HepG2 (cell line): Measurements from ENCODE around the gene ZNF415. TPM values are rescaled to one million over a fixed set of nuclear protein-coding genes. Genes with fewer than 3 reads are reported as not detected.

ENCODE experiments used
- ATAC-seq: fragments of 200-7000 bp; cut with Tn5 transposase; 3 replicates; pipeline ENCODE4 v1.9.1; 2020; ENCODE audit warnings: mild to moderate bottlenecking, moderate library complexity
- BruUV-seq: library from RNA; stranded (reverse); fragments of 400-500 nt; replicated peaks from 2 replicates; lab custom pipeline; 2021; lab: Mats Ljungman, UMichigan
- CTCF ChIA-PET: fragments of 300-600 bp; formaldehyde crosslinking; extraction: SDS; loops from one replicate; lab custom pipeline; 2021; ENCODE audit warnings: low total read pairs, inconsistent platforms, low intra/inter-chr PET ratio; lab: Yijun Ruan, JAX
- POLR2A ChIA-PET: fragments of 350-600 bp; sonication (Branson Sonifier 250); formaldehyde crosslinking; loops from one replicate; lab custom pipeline; 2020; ENCODE audit warnings: antibody characterized with exemption, inconsistent platforms; lab: Yijun Ruan, JAX
- DNase-seq: peaks from one replicate; pipeline ENCODE4 v3.0.0-alpha.2; 2015; ENCODE audit warnings: low spot score
- FAIRE-seq: peaks from 3 replicates; lab custom pipeline; 2011; peaks lifted over from hg19 to GRCh38; lab: Jason Lieb, UNC
- H2AFZ ChIP-seq: one replicate; pipeline ENCODE4 v1.6.1; 2011; ENCODE audit warnings: low read length, inconsistent platforms
- H3K27ac ChIP-seq: fragments of 300-600 bp; 3 replicates; pipeline ENCODE4 v1.8.0; 2011; ENCODE audit warnings: mixed run types, mild to moderate bottlenecking, mixed read lengths, low read length, inconsistent platforms; ENCODE audit not compliant: insufficient read depth; ENCODE audit errors: extremely low read length
- H3K27me3 ChIP-seq, 2 experiments: fragments of 200-600 bp in 1 of 2; 2 replicates in 1 of 2; 3 replicates in 1 of 2; pipeline versions ENCODE4 v1.6.0 to v1.8.0; 2011; ENCODE audit warnings: low read length in 2 of 2, mild to moderate bottlenecking in 2 of 2, moderate library complexity in 2 of 2, inconsistent platforms in 1 of 2; ENCODE audit not compliant: insufficient read depth in 2 of 2, control insufficient read depth in 1 of 2
- H3K36me3 ChIP-seq, 2 experiments: fragments of 200-600 bp in 1 of 2; replicated peaks in 1 of 2; 2 replicates in 1 of 2; 3 replicates in 1 of 2; pipeline versions ENCODE4 v1.5.1 to v1.8.0; 2011; ENCODE audit warnings: low read length in 2 of 2, inconsistent platforms in 1 of 2; ENCODE audit not compliant: insufficient read depth in 2 of 2, control insufficient read depth in 1 of 2
- H3K4me1 ChIP-seq: 2 replicates; pipeline ENCODE4 v1.5.1; 2012; ENCODE audit warnings: low read length, inconsistent platforms; ENCODE audit not compliant: insufficient read depth
- H3K4me2 ChIP-seq: 2 replicates; pipeline ENCODE4 v1.6.0; 2011; ENCODE audit warnings: low read depth, low read length, inconsistent platforms
- H3K4me3 ChIP-seq, 3 experiments: fragments of 200-600 bp in 1 of 3; sonication (generic), shearing (Covaris generic) in 1 of 3; replicated peaks in 1 of 3; 2 replicates each; pipeline ENCODE4 v1.5.1; 2011 to 2016; ENCODE audit warnings: low read length in 3 of 3, inconsistent platforms in 2 of 3, low read depth in 2 of 3, mild to moderate bottlenecking in 2 of 3, control low read depth in 1 of 3, mixed read lengths in 1 of 3; ENCODE audit not compliant: insufficient read depth in 1 of 3
- H3K79me2 ChIP-seq: one replicate; pipeline ENCODE4 v1.6.1; 2011; ENCODE audit warnings: low read length, inconsistent platforms; ENCODE audit not compliant: insufficient read depth
- H3K9ac ChIP-seq: 2 replicates; pipeline ENCODE4 v1.6.0; 2011; ENCODE audit warnings: mild to moderate bottlenecking, low read depth, low read length, inconsistent platforms; ENCODE audit not compliant: insufficient read depth
- H3K9me3 ChIP-seq: 2 replicates; pipeline ENCODE4 v1.5.1; 2012; ENCODE audit warnings: mild to moderate bottlenecking, low read length
- H4K20me1 ChIP-seq: 2 replicates; pipeline ENCODE4 v1.6.0; 2011; ENCODE audit warnings: inconsistent platforms, mild to moderate bottlenecking, low read length, moderate library complexity; ENCODE audit not compliant: insufficient read depth
- AFF4 ChIP-seq: sonication (generic); formaldehyde crosslinking; IDR thresholded peaks from 2 replicates; pipeline ENCODE4 v1.4.0; 2020; ENCODE audit warnings: missing genetic modification reagents
- CCAR2 ChIP-seq: fragments of 200-400 bp; formaldehyde crosslinking; optimal IDR thresholded peaks from 2 replicates; pipeline ENCODE3; 2018; ENCODE audit warnings: low read depth, mild to moderate bottlenecking, low read length, moderate library complexity
- KAT2B ChIP-seq: fragments of 150-350 bp; IDR thresholded peaks from 2 replicates; pipeline ENCODE4 v1.6.1; 2014; ENCODE audit warnings: low read depth, low read length, borderline replicate concordance
- KDM1A ChIP-seq: IDR thresholded peaks from 2 replicates; pipeline ENCODE4 v1.6.1; 2016; ENCODE audit warnings: missing compliant biosample characterization
- MTA3 ChIP-seq: sonication (generic); formaldehyde crosslinking; IDR thresholded peaks from 2 replicates; pipeline ENCODE4 v1.4.0; 2020; ENCODE audit warnings: missing genetic modification reagents
- ZNF282 ChIP-seq: fragments of 450-650 bp; IDR thresholded peaks from 2 replicates; pipeline ENCODE4 v1.6.1; 2018; ENCODE audit not compliant: partially characterized antibody
- WGBS: methylation state at CpG from one replicate; pipeline ENCODE4 v1.1.6; 2017; ENCODE audit warnings: low lambda C conversion rate; 5-methylcytosine and 5-hydroxymethylcytosine counted together
- in situ Hi-C: cut with HindIII; loops from 2 replicates; pipeline ENCODE4 v1.10.0; 2017; ENCODE audit warnings: low pct_unique_long_range_greater_than_20kb; ENCODE audit not compliant: extremely low pct_ligation_motif_present
- intact Hi-C: fragments of 100-400 bp; cut with micrococcal nuclease; formaldehyde crosslinking; loops from one replicate; pipeline ENCODE4 v1.10.0; 2022; ENCODE audit not compliant: unreplicated experiment
- polyA plus RNA-seq, 8 experiments: library from polyadenylated mRNA; depleted of rRNA in 3 of 8; stranded (reverse) in 7 of 8; unstranded in 1 of 8; fragments of >200 nt; fragmentation: Illumina TruSeq in 4 of 8; extraction: Trizol in 4 of 8; gene quantifications; 2 replicates each; pipeline versions ENCODE4 v1.2.1 to v1.2.3, GENCODE V29; 2011 to 2016; ENCODE audit warnings: low read depth in 4 of 8, missing spikeins in 1 of 8, mixed read lengths in 1 of 8; ENCODE audit not compliant: insufficient read depth in 1 of 8
- total RNA-seq, 5 experiments: library from RNA; depleted of rRNA; stranded (reverse); fragments of >200 nt; fragmentation: Illumina TruSeq; extraction: Trizol; gene quantifications; 2 replicates each; pipeline ENCODE4 v1.2.3, GENCODE V29; 2016; ENCODE audit warnings: low read depth in 1 of 5

The ZNF415 gene
- total and polyA plus RNA-seq, 2 of the 13 experiments (the other 11 are each of a cell fraction or from before 2014, with no cell fraction given): 0.15 to 0.17 TPM

- WGBS: 43% methylated on average over 2 of the region's 2 CpGs
- Histone ChIP-seq H3K79me2 (no peaks in the 10 kb centered on the region), H3K4me3 (no peak overlapping the region), H3K27ac (no peak overlapping the region), H3K9ac (no peak overlapping the region), H3K9me3 (peaks cover 53% of the 10 kb centered on the region), H2AFZ (no peak overlapping the region), H4K20me1 (no peaks in the 10 kb centered on the region), H3K27me3 (0 out of 5 replicates have a peak, but pooled peaks cover 0 to 1% of the 10 kb centered on the region in 2 experiments), H3K4me1 (no peaks in the 10 kb centered on the region), H3K4me2 (no peak overlapping the region), H3K36me3 (no peaks in the 10 kb centered on the region)
- DNase-seq: no peak
- POLR2A ChIA-PET: no interaction called here
- intact Hi-C loops: no loop called here
- no peak for ATAC-seq
- in situ Hi-C loops: no loop called here
- CTCF ChIA-PET: no interaction called here
- TF ChIP-seq KAT2B (no peak), CCAR2 (no peak), KDM1A (CRISPR knock-in tag) (no peak), AFF4 (CRISPR knock-in tag) (no peak), ZNF282 (no peak), MTA3 (CRISPR knock-in tag) (no peak)
- no peak for FAIRE-seq
- no TSS peak for BruUV-seq
Observed at GRCh38 chr19:53112286-53112685, 20.4 kb downstream of the ZNF415 start.
